Right lobe of liver (tissue), 6 donors: ENCODE results near the gene ALDH3B1. TPM values are rescaled to one million over a fixed set of nuclear protein-coding genes. Genes with fewer than 3 reads are reported as not detected.

ENCODE experiments used
- ATAC-seq, 4 donors: fragments of 200-7000 bp; cut with Tn5 transposase; one replicate each; pipeline ENCODE4 v1.9.1; 2020; ENCODE audit warnings: mild to moderate bottlenecking in 4 of 4, moderate library complexity in 4 of 4
- DNase-seq, 3 donors: peaks; one replicate each; pipeline ENCODE4 v3.0.0-alpha.2; 2020
- H3K27ac ChIP-seq, 3 donors: fragments of 200-600 bp; one replicate each; pipeline ENCODE4 v1.8.0; 2022
- H3K27me3 ChIP-seq, 2 donors: fragments of 200-600 bp; one replicate each; pipeline ENCODE4 v1.8.0; 2022
- H3K36me3 ChIP-seq, 4 donors: fragments of 200-600 bp; sonication (generic) in 1 of 4; one replicate each; pipeline versions ENCODE4 v1.5.1 to v1.8.0; 2017 to 2022; ENCODE audit warnings: control low read depth in 1 of 4
- H3K4me1 ChIP-seq, 4 donors: fragments of 200-600 bp; sonication (generic) in 1 of 4; one replicate each; pipeline versions ENCODE4 v1.5.1 to v1.8.0; 2017 to 2022; ENCODE audit warnings: control low read depth in 1 of 4
- H3K4me3 ChIP-seq, 3 donors: fragments of 200-600 bp; one replicate each; pipeline ENCODE4 v1.8.0; 2022
- H3K9me3 ChIP-seq, 4 donors: fragments of 200-600 bp; sonication (generic) in 1 of 4; one replicate each; pipeline versions ENCODE4 v1.5.1 to v1.8.0; 2017 to 2022; ENCODE audit warnings: control low read depth in 1 of 4
- CTCF ChIP-seq, 4 donors: fragments of 200-600 bp in 3 of 4; fragments of 450-650 bp in 1 of 4; IDR thresholded peaks; one replicate each; pipeline versions ENCODE4 v1.5.1 to v1.8.0; 2016 to 2022; ENCODE audit warnings: antibody characterized with exemption in 4 of 4, mild to moderate bottlenecking in 2 of 4
- POLR2A ChIP-seq: fragments of 450-650 bp; IDR thresholded peaks from one replicate; pipeline ENCODE4 v1.6.1; 2017; ENCODE audit warnings: antibody characterized with exemption, mild to moderate bottlenecking
- WGBS: methylation state at CpG from one replicate; pipeline ENCODE4 v1.1.6; 2018; ENCODE audit warnings: low coverage, low lambda C conversion rate; ENCODE audit not compliant: insufficient coverage; ENCODE audit errors: missing lambda C conversion rate; 5-methylcytosine and 5-hydroxymethylcytosine counted together
- intact Hi-C, 2 donors: fragments of 100-400 bp; cut with DNase I; formaldehyde crosslinking; loops; one replicate each; pipeline versions ENCODE4 v1.11.2 to v1.14.1; 2022
- total RNA-seq, 6 experiments: library from RNA; depleted of rRNA in 2 of 6; stranded (reverse); fragments of >200 nt in 2 of 6; fragmentation: NEBNext Ultra II Directional in 3 of 6; extraction: Animal tissue kit (Norgen Biotek cat#: 25700) in 3 of 6; gene quantifications; one replicate each; pipeline versions ENCODE4 v1.1.0 to v1.2.4, GENCODE V29; 2016 to 2023
- donor health status: DM: no; HTN: yes; CAD: no.
- donor health status: DM: no; HTN: no; CAD: no.
- donor health status: DM: no; HTN: no; CAD: no.
- donor health status: DM: no; HTN: yes; CAD: no.
- donor health status: DM: no; HTN: yes; CAD: no.

ALDH3B1 gene
- total RNA-seq, 6 experiments from 2014 or later, result 2.3 to 7.4 (median 4.4) TPM

DNA sequence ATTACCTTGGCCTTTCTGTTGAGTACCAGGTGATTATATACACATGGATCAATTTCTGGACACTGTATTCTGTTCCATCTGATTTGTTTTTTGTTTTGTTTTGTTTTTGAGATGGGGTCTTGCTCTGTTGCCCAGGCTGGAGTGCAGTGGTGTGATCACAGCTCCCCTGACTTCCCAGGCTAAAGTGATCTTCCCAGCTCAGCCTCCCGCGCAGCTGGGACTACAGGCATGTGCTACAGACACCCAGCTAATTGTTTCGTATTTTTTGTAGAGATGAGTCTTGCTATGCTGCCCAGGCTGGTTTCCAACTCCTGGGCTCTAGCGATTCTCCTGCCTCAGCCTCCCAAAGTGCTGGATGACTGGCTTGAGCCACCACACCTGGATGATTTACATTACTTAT is 47.7 kb downstream of the ALDH3B1 start:
- no CpG with 5 or more reads among the region's 4 CpGs for whole genome bisulfite sequencing
- H3K36me3 ChIP-seq, result peaks cover 0 to 47% (median 14%) of the 10 kb centered on the region in 4 donors
- no peak overlapping the region for H3K4me3 ChIP-seq
- DNase-seq (no peak), ATAC-seq (no peak)
- TF ChIP-seq POLR2A (no peak), CTCF (IDR thresholded peaks at IDR 0.05) (no peak)
- intact Hi-C loops, result no loop called here
- no peak overlapping the region for H3K27ac ChIP-seq
- H3K27me3 ChIP-seq, result no peaks in the 10 kb centered on the region
- no peaks in the 10 kb centered on the region for H3K9me3 ChIP-seq
- H3K4me1 ChIP-seq, result peaks cover 0 to 1% (median 0%) of the 10 kb centered on the region in 4 donors

DNA sequence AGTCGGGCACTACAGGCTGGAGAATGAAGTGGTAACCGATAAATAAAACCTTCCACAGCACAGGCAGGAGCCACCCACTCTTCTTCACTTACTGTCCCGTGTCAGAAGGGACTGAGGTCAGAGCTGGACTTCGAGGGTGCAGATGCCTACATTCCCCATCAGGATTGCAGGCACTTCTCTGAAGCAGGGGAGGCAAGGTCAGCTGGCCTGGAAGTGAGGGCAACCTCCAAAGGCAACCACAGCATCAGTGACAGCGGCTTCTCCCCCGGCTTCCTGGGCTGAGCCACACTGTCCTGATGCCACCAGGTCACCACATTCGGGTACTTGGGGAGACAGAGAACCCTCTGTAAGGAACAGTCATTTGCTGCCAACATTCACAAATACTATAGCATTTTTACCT is 51.4 kb downstream of the ALDH3B1 start:
- 100% methylated on average over 2 of the region's 7 CpGs for WGBS
- no peak overlapping the region for H3K4me3 ChIP-seq
- H3K36me3 ChIP-seq, result peaks cover 0 to 79% (median 29%) of the 10 kb centered on the region in 4 donors
- H3K27ac ChIP-seq, result no peak overlapping the region
- TF ChIP-seq POLR2A, result no peak
- TF ChIP-seq CTCF (IDR thresholded peaks at IDR 0.05), result no peak
- ATAC-seq (no peak), DNase-seq (no peak)
- no peaks in the 10 kb centered on the region for H3K9me3 ChIP-seq
- H3K4me1 ChIP-seq, result peaks cover 0 to 1% (median 0%) of the 10 kb centered on the region in 4 donors
- no peaks in the 10 kb centered on the region for H3K27me3 ChIP-seq
- intact Hi-C loops, result no loop called here

- no peaks in the 10 kb centered on the region for H3K27me3 ChIP-seq
- no peaks in the 10 kb centered on the region for H3K9me3 ChIP-seq
- H3K4me3 ChIP-seq, result no peak overlapping the region
- peak in 1 of 3 donors; percentile 22 for DNase-seq
- ATAC-seq, result peak in 3 of 4 donors; percentile 28 to 34 (median 29)
- TF ChIP-seq POLR2A (no peak), CTCF (IDR thresholded peaks at IDR 0.05) (no peak)
- H3K36me3 ChIP-seq, result peaks cover 0 to 93% (median 45%) of the 10 kb centered on the region in 4 donors
- intact Hi-C loops, result no loop called here
- H3K27ac ChIP-seq, result no peak overlapping the region
- H3K4me1 ChIP-seq, result no peaks in the 10 kb centered on the region
- WGBS, result 62% methylated on average over 2 of the region's 2 CpGs
Observed at GRCh38 chr11:68064926-68065325, 54.8 kb downstream of the ALDH3B1 start.

- TF ChIP-seq POLR2A (no peak), CTCF (IDR thresholded peaks at IDR 0.05) (no peak)
- ATAC-seq (no peak), DNase-seq (peak in 1 of 3 donors; percentile 11)
- H3K9me3 ChIP-seq, result no peaks in the 10 kb centered on the region
- no peaks in the 10 kb centered on the region for H3K27me3 ChIP-seq
- H3K4me3 ChIP-seq, result no peak overlapping the region
- WGBS, result 91% methylated on average over 5 of the region's 5 CpGs
- peaks cover 0 to 95% (median 53%) of the 10 kb centered on the region in 4 donors for H3K36me3 ChIP-seq
- H3K4me1 ChIP-seq, result no peaks in the 10 kb centered on the region
- intact Hi-C loops, result no loop called here
- H3K27ac ChIP-seq, result no peak overlapping the region
Observed at GRCh38 chr11:68065841-68066240, 55.7 kb downstream of the ALDH3B1 start.

DNA sequence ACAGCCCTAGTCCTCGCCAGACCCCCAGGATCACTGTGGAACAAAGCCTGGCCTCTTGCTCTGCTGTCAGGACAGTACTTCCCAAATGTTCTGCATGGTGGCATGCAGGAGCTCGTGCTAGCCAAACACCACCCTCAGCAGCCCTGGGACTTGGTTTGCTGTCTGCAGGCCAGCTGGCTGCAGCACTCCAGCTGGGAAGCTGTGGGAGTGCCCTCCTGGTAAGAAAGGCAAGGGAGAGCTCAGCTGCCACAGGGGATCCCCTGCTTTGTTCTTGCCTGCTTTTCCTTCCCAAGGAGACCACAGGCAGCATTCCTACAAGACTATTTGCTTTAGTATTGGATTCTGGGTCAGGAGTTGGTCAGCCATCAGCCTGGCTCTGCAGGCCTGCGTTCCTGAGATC is 56.6 kb downstream of the ALDH3B1 start:
- H3K27me3 ChIP-seq, result no peaks in the 10 kb centered on the region
- H3K4me1 ChIP-seq, result no peaks in the 10 kb centered on the region
- no CpG with 5 or more reads among the region's 3 CpGs for WGBS
- DNase-seq (peak in 1 of 3 donors; percentile 41), ATAC-seq (peak in 2 of 4 donors; percentile 30 to 32)
- H3K27ac ChIP-seq, result no peak overlapping the region
- H3K9me3 ChIP-seq, result no peaks in the 10 kb centered on the region
- no peak overlapping the region for H3K4me3 ChIP-seq
- no peak for TF ChIP-seq POLR2A
- H3K36me3 ChIP-seq, result peaks cover 0 to 93% (median 52%) of the 10 kb centered on the region in 4 donors
- intact Hi-C loops, result no loop called here
